Stimulated activated CD4-positive, alpha-beta T cell treated with anti-CD3 and anti-CD28 coated beads, Interleukin-12 subunit alpha, Interleukin-12 subunit beta, amount 100 ng/mL, for 48 hours (primary cell): ENCODE results near the gene KASH5.
"Not testable (repeated sequence)": the region's sequence is repeated elsewhere in the genome, so short reads cannot be mapped to it uniquely, and the experiment has no call there.

Experiments used
- DNase-seq, 3 donors: peaks; one replicate each; pipeline ENCODE4 v3.0.0-alpha.2; 2020; ENCODE audit warnings: low read depth in 2 of 3, low spot score in 1 of 3

KASH5 gene

GRCh38 chr19:49453013-49453756, 65.1 kb downstream of the KASH5 start, which contains the start of gene ALDH16A1:
Gene ALDH16A1, plus strand, starts transcription at chr19:49453225. Its CDS starts 107 bp downstream, at chr19:49453332.
- peak; percentile 95 to 97 (median 97) for DNase-seq

DNA sequence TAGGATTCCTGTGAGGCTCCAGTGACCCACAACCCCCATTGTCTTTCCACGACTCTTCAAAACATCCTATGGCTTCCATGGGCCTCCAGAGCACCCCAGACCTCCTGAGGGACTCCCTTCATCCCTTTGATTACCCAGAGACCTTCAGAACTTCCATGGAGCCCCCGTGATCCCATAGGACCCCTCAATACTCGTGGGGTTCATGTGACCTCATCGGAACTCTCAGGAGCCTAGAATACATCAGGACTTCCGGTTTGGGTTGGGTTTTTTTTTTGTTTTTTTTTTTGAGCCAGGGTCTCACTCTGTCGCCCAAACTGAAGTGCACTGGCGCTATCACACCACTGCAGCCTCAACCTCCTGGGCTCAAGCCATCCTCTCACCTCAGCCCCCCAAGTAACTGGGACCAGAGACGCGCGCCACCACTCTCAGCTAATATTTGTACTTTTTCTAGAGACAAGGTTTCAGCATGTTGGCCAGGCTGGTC, 65.8 kb downstream of the KASH5 start:
- DNase-seq: no peak

- no peak for DNase-seq
Observed at GRCh38 chr19:49455773-49456172, 67.7 kb downstream of the KASH5 start.

DNA sequence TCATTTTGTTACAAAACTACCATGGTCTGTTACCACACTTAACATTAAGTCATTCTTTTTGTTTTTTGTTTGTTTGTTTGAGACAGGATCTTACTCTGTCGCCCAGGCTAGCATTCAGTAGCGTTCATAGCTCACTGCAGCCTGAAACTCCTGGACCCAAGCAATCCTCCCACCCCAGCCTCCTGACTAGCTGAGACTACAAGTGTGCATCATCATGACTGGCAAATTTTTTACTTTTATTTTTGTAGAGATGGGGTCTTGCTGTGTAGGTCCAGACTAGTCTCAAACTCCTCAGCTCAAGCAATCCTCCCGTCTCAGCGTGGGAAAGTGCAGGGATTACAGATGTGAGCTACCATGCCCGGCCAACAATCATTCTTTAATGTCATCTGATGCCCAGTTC, 68.3 kb downstream of the KASH5 start:
- no peak for DNase-seq

- DNase-seq: no peak
Observed at GRCh38 chr19:49458567-49458903, 70.5 kb downstream of the KASH5 start.

DNA sequence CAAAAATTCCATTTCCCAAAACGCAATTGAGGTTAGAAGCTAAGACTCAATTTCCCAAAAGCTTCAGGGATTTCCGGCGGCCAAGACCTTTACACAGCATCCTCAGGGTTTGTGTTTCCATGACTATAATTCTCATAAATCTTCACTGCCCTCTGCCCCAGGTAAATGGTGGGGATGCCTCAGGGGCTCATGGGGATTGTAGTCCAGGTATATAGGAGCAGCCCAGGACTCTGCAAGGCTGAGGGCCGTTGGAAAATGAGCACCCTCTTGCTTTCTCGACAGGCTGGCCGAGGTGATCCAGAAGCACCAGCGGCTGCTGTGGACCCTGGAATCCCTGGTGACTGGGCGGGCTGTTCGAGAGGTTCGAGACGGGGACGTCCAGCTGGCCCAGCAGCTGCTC, 71.3 kb downstream of the KASH5 start:
- DNase-seq: no peak

GRCh38 chr19:49461130-49461529, 73.1 kb downstream of the KASH5 start:
- DNase-seq: not testable (repeated sequence)

GRCh38 chr19:49461656-49462055, 73.6 kb downstream of the KASH5 start:
- DNase-seq: no peak

GRCh38 chr19:49462492-49462891, 74.4 kb downstream of the KASH5 start:
- no peak for DNase-seq

DNA sequence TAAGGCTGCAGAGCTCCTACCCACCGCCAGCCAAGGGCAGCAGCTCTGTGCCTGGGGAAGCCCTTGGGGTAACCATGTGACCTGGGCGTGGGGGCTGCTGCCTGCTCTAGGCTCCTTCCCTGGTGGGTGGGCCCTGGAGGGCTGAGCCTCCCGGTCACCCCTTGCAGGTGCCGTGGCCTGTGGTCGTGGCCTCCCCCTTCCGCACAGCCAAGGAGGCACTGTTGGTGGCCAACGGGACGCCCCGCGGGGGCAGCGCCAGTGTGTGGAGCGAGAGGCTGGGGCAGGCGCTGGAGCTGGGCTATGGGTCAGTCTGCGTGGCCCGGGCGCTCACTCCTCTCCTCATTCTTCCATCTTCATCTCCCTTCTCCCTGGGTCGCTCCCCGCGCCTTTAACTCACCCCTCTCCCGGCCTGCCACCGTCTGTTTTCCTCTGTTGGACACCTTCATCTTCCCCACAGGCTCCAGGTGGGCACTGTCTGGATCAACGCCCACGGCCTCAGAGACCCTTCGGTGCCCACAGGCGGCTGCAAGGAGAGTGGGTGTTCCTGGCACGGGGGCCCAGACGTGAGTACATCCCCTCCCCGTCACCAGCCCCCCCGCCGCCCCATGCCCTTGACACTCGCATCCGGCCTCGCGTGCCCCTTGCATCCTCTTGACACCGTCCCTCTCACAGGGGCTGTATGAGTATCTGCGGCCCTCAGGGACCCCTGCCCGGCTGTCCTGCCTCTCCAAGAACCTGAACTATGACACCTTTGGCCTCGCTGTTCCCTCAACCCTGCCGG, 76.1 kb downstream of the KASH5 start:
- no peak for DNase-seq

GRCh38 chr19:49465371-49465770, 77.3 kb downstream of the KASH5 start:
- DNase-seq: no peak
